SK-N-SH (cell line): Measurements from ENCODE around the gene ABCG1. TPM values are rescaled to one million over a fixed set of nuclear protein-coding genes. Genes with fewer than 3 reads are reported as not detected.

ENCODE experiments used
- CTCF ChIA-PET: fragments of 300-600, 350-600 bp; formaldehyde crosslinking; extraction: SDS; loops from one replicate; lab custom pipeline; 2021; lab: Yijun Ruan, JAX
- POLR2A ChIA-PET: fragments of 350-600 bp; sonication (Branson Sonifier 250); formaldehyde crosslinking; extraction: SDS; loops from one replicate; lab custom pipeline; 2020; ENCODE audit warnings: antibody characterized with exemption, inconsistent platforms; lab: Yijun Ruan, JAX
- DNase-seq: peaks from one replicate; pipeline ENCODE4 v3.0.0; 2012
- H2AFZ ChIP-seq: fragments of 200-600 bp; sonication (generic); 2 replicates; pipeline ENCODE4 v1.8.1; 2016; ENCODE audit warnings: antibody characterized with exemption, mild to moderate bottlenecking, low read depth
- H3F3A ChIP-seq: fragments of 200-600 bp; sonication (generic); replicated peaks from 2 replicates; pipeline ENCODE3; 2016; ENCODE audit warnings: antibody characterized with exemption, mild to moderate bottlenecking; ENCODE audit not compliant: insufficient read depth
- H3K27ac ChIP-seq, 2 experiments: fragments of 200-500 bp in 1 of 2; fragments of 200-600 bp in 1 of 2; sonication (Bioruptor generic) in 1 of 2; sonication (generic), shearing (Covaris generic) in 1 of 2; 2 replicates each; pipeline versions ENCODE4 v1.5.1 to v1.6.1; 2014 to 2016; ENCODE audit warnings: low read depth in 2 of 2, inconsistent platforms in 1 of 2, low read length in 1 of 2, mild to moderate bottlenecking in 1 of 2, mixed read lengths in 1 of 2
- H3K27me3 ChIP-seq: fragments of 200-600 bp; sonication (generic), shearing (Covaris generic); 2 replicates; pipeline ENCODE4 v1.6.1; 2016; ENCODE audit warnings: mixed run types; ENCODE audit not compliant: insufficient read depth
- H3K36me3 ChIP-seq, 2 experiments: fragments of 200-500 bp in 1 of 2; fragments of 200-600 bp in 1 of 2; sonication (Bioruptor generic) in 1 of 2; sonication (generic) in 1 of 2; replicated peaks in 1 of 2; 2 replicates each; pipeline versions ENCODE3 to v1.5.1; 2014 to 2016; ENCODE audit warnings: low read length in 1 of 2, mild to moderate bottlenecking in 1 of 2; ENCODE audit not compliant: insufficient read depth in 2 of 2, control insufficient read depth in 1 of 2
- H3K4me1 ChIP-seq, 2 experiments: fragments of 200-500 bp in 1 of 2; fragments of 200-600 bp in 1 of 2; sonication (Bioruptor generic) in 1 of 2; sonication (generic), shearing (Covaris generic) in 1 of 2; 2 replicates each; pipeline versions ENCODE4 v1.5.1 to v1.6.1; 2014 to 2016; ENCODE audit warnings: low read depth in 1 of 2, low read length in 1 of 2, mixed run types in 1 of 2; ENCODE audit not compliant: insufficient read depth in 2 of 2, control insufficient read depth in 1 of 2
- H3K4me2 ChIP-seq: fragments of 200-600 bp; sonication (generic), shearing (Covaris generic); 2 replicates; pipeline ENCODE4 v1.6.1; 2017; ENCODE audit warnings: mixed run types
- H3K4me3 ChIP-seq, 2 experiments: fragments of 200-500 bp in 1 of 2; fragments of 200-600 bp in 1 of 2; sonication (Bioruptor generic) in 1 of 2; sonication (generic), shearing (Covaris generic) in 1 of 2; 2 replicates each; pipeline versions ENCODE4 v1.5.1 to v1.8.1; 2014 to 2016; ENCODE audit warnings: low read depth in 2 of 2, inconsistent platforms in 1 of 2, low read length in 1 of 2, mild to moderate bottlenecking in 1 of 2, mixed read lengths in 1 of 2, moderate library complexity in 1 of 2
- H3K79me2 ChIP-seq: fragments of 200-600 bp; sonication (generic); 2 replicates; pipeline ENCODE4 v1.8.1; 2017; ENCODE audit warnings: mild to moderate bottlenecking; ENCODE audit not compliant: insufficient read depth
- H3K9ac ChIP-seq: fragments of 200-600 bp; sonication (generic); 2 replicates; pipeline ENCODE4 v1.6.1; 2017; ENCODE audit warnings: mixed run types
- H3K9me2 ChIP-seq: fragments of 200-600 bp; sonication (generic); 2 replicates; pipeline ENCODE4 v1.6.1; 2017; ENCODE audit warnings: mixed run types
- H3K9me3 ChIP-seq: fragments of 200-600 bp; sonication (generic); 2 replicates; pipeline ENCODE4 v1.6.1; 2017; ENCODE audit warnings: mixed run types, mild to moderate bottlenecking, moderate library complexity
- H4K20me1 ChIP-seq: fragments of 200-600 bp; sonication (generic); 2 replicates; pipeline ENCODE4 v1.6.1; 2017; ENCODE audit warnings: mild to moderate bottlenecking, mixed run types; ENCODE audit not compliant: insufficient read depth
- EZH2phosphoT487 ChIP-seq: fragments of 200-600 bp; sonication (generic); IDR thresholded peaks from 2 replicates; pipeline ENCODE4 v1.6.1; 2017; ENCODE audit warnings: low read depth, mixed run types, mild to moderate bottlenecking, antibody characterized with exemption, moderate library complexity, borderline replicate concordance
- FOSL2 ChIP-seq: IDR thresholded peaks from 2 replicates; pipeline ENCODE4 v1.4.0; 2012; ENCODE audit warnings: low read depth, mild to moderate bottlenecking, moderate library complexity, borderline replicate concordance
- FOXJ3 ChIP-seq: sonication (generic); formaldehyde crosslinking; IDR thresholded peaks from 2 replicates; pipeline ENCODE4 v1.5.1; 2020; ENCODE audit warnings: mild to moderate bottlenecking, missing genetic modification reagents
- GABPA ChIP-seq: IDR thresholded peaks from 2 replicates; pipeline ENCODE4 v1.4.0; 2012; ENCODE audit warnings: low read depth, mild to moderate bottlenecking
- GATA2 ChIP-seq: sonication (generic); formaldehyde crosslinking; IDR thresholded peaks from 2 replicates; pipeline ENCODE4 v1.5.0; 2020; ENCODE audit warnings: mild to moderate bottlenecking, missing genetic modification reagents
- JUND ChIP-seq: IDR thresholded peaks from 2 replicates; pipeline ENCODE4 v1.4.0; 2012
- MAX ChIP-seq: IDR thresholded peaks from 2 replicates; pipeline ENCODE4 v1.4.0; 2012; ENCODE audit warnings: low read depth
- MXI1 ChIP-seq: IDR thresholded peaks from 2 replicates; pipeline ENCODE4 v1.6.1; 2012; ENCODE audit warnings: mild to moderate bottlenecking, low read depth, low read length, improper control_type of control experiment
- RFX5 ChIP-seq: IDR thresholded peaks from 2 replicates; pipeline ENCODE4 v1.6.1; 2012; ENCODE audit warnings: mild to moderate bottlenecking, improper control_type of control experiment, low read length
- USF1 ChIP-seq: IDR thresholded peaks from 2 replicates; pipeline ENCODE4 v1.4.0; 2012; ENCODE audit warnings: low read depth, borderline replicate concordance
- USF2 ChIP-seq: fragments of 150-350 bp; IDR thresholded peaks from 2 replicates; pipeline ENCODE4 v1.6.1; 2017; ENCODE audit warnings: antibody characterized with exemption, low read length, low read depth, borderline replicate concordance
- WGBS: methylation state at CpG from one replicate; pipeline ENCODE4 v1.1.6; 2017; ENCODE audit warnings: low lambda C conversion rate; 5-methylcytosine and 5-hydroxymethylcytosine counted together
- polyA plus RNA-seq, 3 experiments: library from polyadenylated mRNA; depleted of rRNA; stranded (reverse); fragments of >200 nt; gene quantifications; 2 replicates each; pipeline ENCODE4 v1.2.3, GENCODE V29; 2012
- TF ChIP-seq, protein P1 (sequence below): fragments of 150-350 bp; IDR thresholded peaks from 2 replicates; pipeline ENCODE4 v1.6.1; 2016; ENCODE audit warnings: mild to moderate bottlenecking, low read depth, low read length
- TF ChIP-seq, protein P2 (sequence below): fragments of 200-600 bp; sonication (generic); IDR thresholded peaks from 2 replicates; pipeline ENCODE4 v1.6.1; 2017; ENCODE audit warnings: antibody characterized with exemption, mild to moderate bottlenecking, moderate library complexity

The ABCG1 gene
- polyA plus RNA-seq, 1 of the 3 experiments (the other 2 are of a cell fraction), result 0.07 TPM

DNA sequence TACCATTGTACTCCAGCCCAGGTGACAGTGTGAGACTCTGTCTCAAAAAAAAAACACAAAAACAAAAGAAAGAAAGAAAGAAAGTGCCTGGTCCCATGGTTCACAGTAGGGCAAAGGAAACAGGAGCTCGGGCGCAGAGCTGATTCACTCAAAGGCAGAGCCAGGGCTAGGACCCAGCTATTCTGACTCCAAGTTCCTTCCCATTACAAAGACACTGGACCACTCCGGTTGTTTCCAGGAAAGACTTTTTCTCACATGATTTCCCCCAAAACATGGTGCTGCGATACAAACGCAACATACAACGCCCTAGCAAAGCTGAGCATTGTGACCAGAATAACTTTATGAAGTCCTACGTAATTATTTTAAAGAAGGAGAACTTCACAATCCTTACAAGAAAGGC is 10.7 kb downstream of the ABCG1 start (continued):
- TF ChIP-seq, protein P1, sequence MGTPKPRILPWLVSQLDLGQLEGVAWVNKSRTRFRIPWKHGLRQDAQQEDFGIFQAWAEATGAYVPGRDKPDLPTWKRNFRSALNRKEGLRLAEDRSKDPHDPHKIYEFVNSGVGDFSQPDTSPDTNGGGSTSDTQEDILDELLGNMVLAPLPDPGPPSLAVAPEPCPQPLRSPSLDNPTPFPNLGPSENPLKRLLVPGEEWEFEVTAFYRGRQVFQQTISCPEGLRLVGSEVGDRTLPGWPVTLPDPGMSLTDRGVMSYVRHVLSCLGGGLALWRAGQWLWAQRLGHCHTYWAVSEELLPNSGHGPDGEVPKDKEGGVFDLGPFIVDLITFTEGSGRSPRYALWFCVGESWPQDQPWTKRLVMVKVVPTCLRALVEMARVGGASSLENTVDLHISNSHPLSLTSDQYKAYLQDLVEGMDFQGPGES, result no peak

DNA sequence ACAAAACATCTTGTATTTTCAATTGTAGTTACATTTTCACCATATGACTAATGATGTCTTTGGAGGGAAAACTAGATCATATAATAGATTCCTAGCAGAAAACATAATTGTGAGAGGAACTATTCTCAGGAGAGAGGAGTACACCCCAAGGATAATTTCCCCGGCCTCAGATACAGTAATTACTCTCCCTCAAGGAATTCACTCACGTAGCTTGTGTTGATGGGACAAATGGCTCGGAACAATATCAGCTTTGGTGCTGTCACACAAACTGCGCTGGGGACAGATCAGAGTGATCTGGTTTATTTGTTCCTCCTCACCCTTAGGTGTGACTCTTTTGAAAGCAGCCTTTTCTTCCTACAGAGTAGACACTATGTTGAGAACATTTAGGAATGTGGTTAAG is 11.2 kb downstream of the ABCG1 start:
- Histone ChIP-seq H3K4me2 (no peak overlapping the region), H3K9me3 (no peaks in the 10 kb centered on the region), H3K27ac (no peak overlapping the region), H3K4me1 (peaks cover 8 to 33% of the 10 kb centered on the region in 2 experiments; a peak in 3 of 4 replicates), H2AFZ (no peak overlapping the region), H3K36me3 (no peaks in the 10 kb centered on the region), H4K20me1 (no peaks in the 10 kb centered on the region), H3K9me2 (no peaks in the 10 kb centered on the region), H3K27me3 (peaks cover 6% of the 10 kb centered on the region; the same call in 1 of the 2 replicates), H3K4me3 (no peak overlapping the region), H3F3A (no peaks in the 10 kb centered on the region), H3K79me2 (no peaks in the 10 kb centered on the region), H3K9ac (no peak overlapping the region)
- 74% methylated on average over 4 of the region's 4 CpGs for WGBS
- TF ChIP-seq GATA2 (CRISPR knock-in tag) (no peak), RFX5 (no peak), USF2 (no peak), MAX (no peak), GABPA (no peak), FOSL2 (no peak), EZH2phosphoT487 (no peak), MXI1 (no peak), JUND (no peak), FOXJ3 (no peak), USF1 (no peak)
- TF ChIP-seq, protein P2, sequence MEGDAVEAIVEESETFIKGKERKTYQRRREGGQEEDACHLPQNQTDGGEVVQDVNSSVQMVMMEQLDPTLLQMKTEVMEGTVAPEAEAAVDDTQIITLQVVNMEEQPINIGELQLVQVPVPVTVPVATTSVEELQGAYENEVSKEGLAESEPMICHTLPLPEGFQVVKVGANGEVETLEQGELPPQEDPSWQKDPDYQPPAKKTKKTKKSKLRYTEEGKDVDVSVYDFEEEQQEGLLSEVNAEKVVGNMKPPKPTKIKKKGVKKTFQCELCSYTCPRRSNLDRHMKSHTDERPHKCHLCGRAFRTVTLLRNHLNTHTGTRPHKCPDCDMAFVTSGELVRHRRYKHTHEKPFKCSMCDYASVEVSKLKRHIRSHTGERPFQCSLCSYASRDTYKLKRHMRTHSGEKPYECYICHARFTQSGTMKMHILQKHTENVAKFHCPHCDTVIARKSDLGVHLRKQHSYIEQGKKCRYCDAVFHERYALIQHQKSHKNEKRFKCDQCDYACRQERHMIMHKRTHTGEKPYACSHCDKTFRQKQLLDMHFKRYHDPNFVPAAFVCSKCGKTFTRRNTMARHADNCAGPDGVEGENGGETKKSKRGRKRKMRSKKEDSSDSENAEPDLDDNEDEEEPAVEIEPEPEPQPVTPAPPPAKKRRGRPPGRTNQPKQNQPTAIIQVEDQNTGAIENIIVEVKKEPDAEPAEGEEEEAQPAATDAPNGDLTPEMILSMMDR, result no peak
- no peak for DNase-seq
- CTCF ChIA-PET, result interaction anchor here (2.4 kb wide), 1 partner anchor 85 kb away, joined by 6 read pairs; no protein-coding TSS in a partner anchor
- POLR2A ChIA-PET, result no interaction called here
